GM19099 (cell line): Measurements from ENCODE around the gene IFT122.

Experiments used
- POLR2A ChIP-seq: IDR thresholded peaks from 3 replicates; pipeline ENCODE4 v1.6.1; 2011; ENCODE audit warnings: low read depth; ENCODE audit not compliant: insufficient read length; ENCODE audit errors: extremely low read depth

Gene IFT122

GRCh38 chr3:129453732-129454131 is 13.7 kb downstream of the IFT122 start:
- TF ChIP-seq POLR2A, result no peak

- TF ChIP-seq POLR2A, result no peak
Observed at GRCh38 chr3:129460155-129460554, 20.1 kb downstream of the IFT122 start.

- TF ChIP-seq POLR2A, result no peak
Observed at GRCh38 chr3:129460572-129460971, 20.5 kb downstream of the IFT122 start.

GRCh38 chr3:129461022-129461421 is 21.0 kb downstream of the IFT122 start:
- TF ChIP-seq POLR2A, result no peak

GRCh38 chr3:129461461-129462146 is 21.6 kb downstream of the IFT122 start:
- no peak for TF ChIP-seq POLR2A

GRCh38 chr3:129462361-129462968 is 22.4 kb downstream of the IFT122 start:
- no peak for TF ChIP-seq POLR2A

- TF ChIP-seq POLR2A, result no peak
Observed at GRCh38 chr3:129463094-129463493, 23.1 kb downstream of the IFT122 start.

GRCh38 chr3:129463716-129464115 is 23.7 kb downstream of the IFT122 start:
- no peak for TF ChIP-seq POLR2A

- TF ChIP-seq POLR2A, result no peak
Observed at GRCh38 chr3:129467932-129468331, 27.9 kb downstream of the IFT122 start.

- no peak for TF ChIP-seq POLR2A
Observed at GRCh38 chr3:129469026-129469425, 29.0 kb downstream of the IFT122 start.

- no peak for TF ChIP-seq POLR2A
Observed at GRCh38 chr3:129470861-129471260, 30.8 kb downstream of the IFT122 start.

- no peak for TF ChIP-seq POLR2A
Observed at GRCh38 chr3:129473067-129473768, 33.2 kb downstream of the IFT122 start.

GRCh38 chr3:129473769-129474152 is 33.7 kb downstream of the IFT122 start:
- no peak for TF ChIP-seq POLR2A

- no peak for TF ChIP-seq POLR2A
Observed at GRCh38 chr3:129474984-129475804, 35.2 kb downstream of the IFT122 start.

- no peak for TF ChIP-seq POLR2A
Observed at GRCh38 chr3:129475863-129476262, 35.8 kb downstream of the IFT122 start.
